HEK293T (cell line): ENCODE data around the gene ATP6V1G3.

ENCODE experiments used
- CTCF ChIA-PET: fragments of 350-600 bp; formaldehyde crosslinking; extraction: SDS; loops from one replicate; lab custom pipeline; 2021; ENCODE audit warnings: antibody characterized with exemption, inconsistent platforms; lab: Yijun Ruan, JAX
- POLR2A ChIA-PET: fragments of 350-600 bp; formaldehyde crosslinking; extraction: SDS; loops from one replicate; lab custom pipeline; 2020; ENCODE audit warnings: antibody characterized with exemption, inconsistent platforms; lab: Yijun Ruan, JAX
- DNase-seq: peaks from one replicate; pipeline ENCODE4 v3.0.0; 2012; ENCODE audit warnings: mixed read lengths; ENCODE audit errors: extremely low spot score
- ARNT ChIP-seq: fragments of 450-650 bp; IDR thresholded peaks from 2 replicates; pipeline ENCODE4 v1.6.1; 2017; ENCODE audit warnings: mild to moderate bottlenecking
- BHLHE40 ChIP-seq: fragments of 450-650 bp; IDR thresholded peaks from 2 replicates; pipeline ENCODE4 v1.6.1; 2016; ENCODE audit warnings: mild to moderate bottlenecking, moderate library complexity, borderline replicate concordance
- CTBP1 ChIP-seq: fragments of 450-650 bp; IDR thresholded peaks from 2 replicates; pipeline ENCODE4 v1.6.1; 2016; ENCODE audit warnings: borderline replicate concordance
- ELF4 ChIP-seq: fragments of 450-650 bp; IDR thresholded peaks from 2 replicates; pipeline ENCODE4 v1.6.1; 2017; ENCODE audit warnings: antibody characterized with exemption
- FOXA1 ChIP-seq: fragments of 450-650 bp; IDR thresholded peaks from 2 replicates; pipeline ENCODE4 v1.6.1; 2016; ENCODE audit warnings: mild to moderate bottlenecking
- FOXK2 ChIP-seq: fragments of 450-650 bp; IDR thresholded peaks from 2 replicates; pipeline ENCODE4 v1.6.1; 2016; ENCODE audit warnings: mild to moderate bottlenecking
- FOXM1 ChIP-seq: fragments of 450-650 bp; IDR thresholded peaks from 2 replicates; pipeline ENCODE4 v1.6.1; 2017; ENCODE audit warnings: mild to moderate bottlenecking, borderline replicate concordance
- HDGF ChIP-seq: fragments of 450-650 bp; IDR thresholded peaks from 2 replicates; pipeline ENCODE4 v1.6.1; 2017; ENCODE audit warnings: antibody characterized with exemption, borderline replicate concordance
- L3MBTL2 ChIP-seq: fragments of 450-650 bp; conservative IDR thresholded peaks from 2 replicates; pipeline ENCODE4 v1.6.1; 2016; ENCODE audit warnings: mild to moderate bottlenecking
- LEF1 ChIP-seq: fragments of 450-650 bp; IDR thresholded peaks from 2 replicates; pipeline ENCODE4 v1.6.1; 2017; ENCODE audit warnings: mild to moderate bottlenecking, borderline replicate concordance
- NFRKB ChIP-seq: fragments of 450-650 bp; IDR thresholded peaks from 2 replicates; pipeline ENCODE4 v1.6.1; 2016; ENCODE audit warnings: mild to moderate bottlenecking, moderate library complexity
- SP1 ChIP-seq: fragments of 450-650 bp; IDR thresholded peaks from 2 replicates; pipeline ENCODE4 v1.6.1; 2017
- SUZ12 ChIP-seq: fragments of 450-650 bp; IDR thresholded peaks from 2 replicates; pipeline ENCODE4 v1.6.1; 2016; ENCODE audit warnings: mild to moderate bottlenecking
- TARDBP ChIP-seq: fragments of 450-650 bp; IDR thresholded peaks from 2 replicates; pipeline ENCODE4 v1.6.1; 2016
- ZNF384 ChIP-seq: fragments of 450-650 bp; IDR thresholded peaks from 2 replicates; pipeline ENCODE4 v1.6.1; 2016
- TF ChIP-seq, protein P1 (sequence below): fragments of 450-650 bp; IDR thresholded peaks from 2 replicates; pipeline ENCODE4 v1.6.1; 2016

Gene ATP6V1G3

GRCh38 chr1:198552668-198553416 is 12.4 kb upstream of the ATP6V1G3 start:
- no peak for DNase-seq
- ChIA-PET CTCF (no interaction called here), POLR2A (no interaction called here)
- TF ChIP-seq TARDBP (no peak), HDGF (no peak), FOXA1 (no peak), L3MBTL2 (no peak), LEF1 (no peak), ARNT (no peak), FOXM1 (no peak)
- TF ChIP-seq, protein P1, sequence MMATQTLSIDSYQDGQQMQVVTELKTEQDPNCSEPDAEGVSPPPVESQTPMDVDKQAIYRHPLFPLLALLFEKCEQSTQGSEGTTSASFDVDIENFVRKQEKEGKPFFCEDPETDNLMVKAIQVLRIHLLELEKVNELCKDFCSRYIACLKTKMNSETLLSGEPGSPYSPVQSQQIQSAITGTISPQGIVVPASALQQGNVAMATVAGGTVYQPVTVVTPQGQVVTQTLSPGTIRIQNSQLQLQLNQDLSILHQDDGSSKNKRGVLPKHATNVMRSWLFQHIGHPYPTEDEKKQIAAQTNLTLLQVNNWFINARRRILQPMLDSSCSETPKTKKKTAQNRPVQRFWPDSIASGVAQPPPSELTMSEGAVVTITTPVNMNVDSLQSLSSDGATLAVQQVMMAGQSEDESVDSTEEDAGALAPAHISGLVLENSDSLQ = no peak

GRCh38 chr1:198550941-198551524 is 10.6 kb upstream of the ATP6V1G3 start:
- no peak for TF ChIP-seq TARDBP
- TF ChIP-seq SUZ12 = no peak
- no peak for TF ChIP-seq ELF4
- no peak for TF ChIP-seq L3MBTL2
- no peak for TF ChIP-seq SP1
- TF ChIP-seq ARNT = no peak
- no peak for TF ChIP-seq FOXM1
- TF ChIP-seq, protein P1 = no peak
- TF ChIP-seq LEF1 = no peak
- no peak for TF ChIP-seq FOXK2
- no peak for TF ChIP-seq CTBP1
- CTCF ChIA-PET = no interaction called here
- DNase-seq = no peak
- POLR2A ChIA-PET = no interaction called here

- POLR2A ChIA-PET = no interaction called here
- CTCF ChIA-PET = interaction anchor here (0.8 kb wide), 1 partner anchor 572 kb away, joined by 3 read pairs; no protein-coding TSS in a partner anchor
- no peak for TF ChIP-seq ELF4
- no peak for TF ChIP-seq CTBP1
- TF ChIP-seq HDGF = no peak
- no peak for TF ChIP-seq BHLHE40
- TF ChIP-seq FOXK2 = no peak
- TF ChIP-seq TARDBP = no peak
- TF ChIP-seq, protein P1 = no peak
- TF ChIP-seq FOXM1 = no peak
- TF ChIP-seq L3MBTL2 = no peak
- TF ChIP-seq NFRKB = no peak
- TF ChIP-seq ZNF384 = no peak
- TF ChIP-seq ARNT = no peak
- TF ChIP-seq SUZ12 = no peak
- no peak for TF ChIP-seq FOXA1
- TF ChIP-seq SP1 = no peak
- TF ChIP-seq LEF1 = no peak
- no peak for DNase-seq
Measured at GRCh38 chr1:198549866-198550265, 9.4 kb upstream of the ATP6V1G3 start.

DNA sequence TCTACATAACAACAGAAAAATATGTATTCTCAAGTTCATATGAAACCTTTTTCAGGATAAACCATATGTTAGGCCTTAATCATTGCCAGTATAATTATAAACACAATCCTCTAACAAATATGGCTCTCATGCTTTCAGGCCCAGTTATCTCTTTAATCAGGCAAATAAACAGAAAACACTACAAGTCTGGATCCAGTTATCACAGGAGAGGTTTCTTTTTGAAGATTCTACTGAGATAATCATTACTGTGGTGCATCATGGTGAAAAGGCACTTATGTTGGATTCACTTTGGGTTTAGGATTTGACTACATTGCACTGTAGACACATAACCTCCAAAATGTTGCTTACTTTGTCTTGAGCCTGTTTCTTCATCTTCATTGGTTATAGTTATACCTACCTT is 8.4 kb upstream of the ATP6V1G3 start:
- CTCF ChIA-PET = no interaction called here
- DNase-seq = no peak
- TF ChIP-seq HDGF = no peak
- TF ChIP-seq ARNT = no peak
- TF ChIP-seq FOXM1 = no peak
- TF ChIP-seq, protein P1 = no peak
- no peak for TF ChIP-seq NFRKB
- TF ChIP-seq CTBP1 = no peak
- TF ChIP-seq BHLHE40 = no peak
- no peak for TF ChIP-seq ELF4
- TF ChIP-seq FOXA1 = no peak
- no peak for TF ChIP-seq LEF1
- POLR2A ChIA-PET = no interaction called here

GRCh38 chr1:198545156-198545555 is 4.7 kb upstream of the ATP6V1G3 start:
- TF ChIP-seq FOXK2 (no peak), HDGF (no peak), BHLHE40 (no peak), L3MBTL2 (no peak), FOXA1 (no peak), TARDBP (no peak), NFRKB (no peak), ARNT (no peak), LEF1 (no peak), CTBP1 (no peak), SUZ12 (no peak), ZNF384 (no peak), FOXM1 (no peak), ELF4 (no peak), SP1 (no peak)
- TF ChIP-seq, protein P1 = no peak
- POLR2A ChIA-PET = no interaction called here
- no peak for DNase-seq
- CTCF ChIA-PET = no interaction called here
